SU-DHL-6 (cell line): ENCODE results near the gene C16orf78.

Experiments used
- H2AFZ ChIP-seq: fragments of 200-600 bp; sonication (generic); 2 replicates; pipeline ENCODE4 v1.6.1; 2014; ENCODE audit warnings: low read depth, mild to moderate bottlenecking, moderate library complexity, mixed read lengths, antibody characterized with exemption, low read length; ENCODE audit not compliant: severe bottlenecking
- H3F3A ChIP-seq: fragments of 200-600 bp; shearing (Covaris generic); 2 replicates; pipeline ENCODE4 v1.6.0; 2016; ENCODE audit warnings: antibody characterized with exemption, mild to moderate bottlenecking; ENCODE audit not compliant: insufficient read depth
- H3K27ac ChIP-seq: fragments of 200-600 bp; sonication (generic); 2 replicates; pipeline ENCODE4 v1.5.1; 2016; ENCODE audit warnings: low read depth, mild to moderate bottlenecking, low read length, moderate library complexity, mixed read lengths
- H3K27me3 ChIP-seq: fragments of 200-600 bp; sonication (generic), shearing (Covaris generic); 2 replicates; pipeline ENCODE4 v1.6.0; 2014; ENCODE audit warnings: mild to moderate bottlenecking, low read length
- H3K36me3 ChIP-seq: fragments of 200-600 bp; sonication (generic); 2 replicates; pipeline ENCODE4 v1.6.1; 2014; ENCODE audit warnings: mild to moderate bottlenecking, low read length, mixed read lengths
- H3K4me2 ChIP-seq: fragments of 300-600, 200-600 bp; shearing (Covaris generic), sonication (generic); 2 replicates; pipeline ENCODE4 v1.6.0; 2014; ENCODE audit warnings: low read length, low read depth, mild to moderate bottlenecking; ENCODE audit not compliant: poor library complexity, severe bottlenecking
- H3K4me3 ChIP-seq: fragments of 200-600 bp; sonication (generic); 2 replicates; pipeline ENCODE4 v1.5.1; 2014; ENCODE audit warnings: antibody characterized with exemption, low read length, mild to moderate bottlenecking, mixed read lengths; ENCODE audit not compliant: insufficient read depth, poor library complexity, severe bottlenecking
- H3K79me2 ChIP-seq: fragments of 200-600 bp; sonication (generic); 2 replicates; pipeline ENCODE4 v1.6.1; 2014; ENCODE audit warnings: mild to moderate bottlenecking, low read length, moderate library complexity; ENCODE audit not compliant: insufficient read depth
- H3K9ac ChIP-seq: fragments of 200-600 bp; sonication (generic); 2 replicates; pipeline ENCODE4 v1.7.0; 2014; ENCODE audit warnings: mild to moderate bottlenecking, low read length
- H3K9me2 ChIP-seq: fragments of 200-600 bp; sonication (generic); replicated peaks from 2 replicates; pipeline ENCODE4 v1.6.1; 2014; ENCODE audit warnings: low read length; ENCODE audit not compliant: insufficient read depth
- H3K9me3 ChIP-seq: fragments of 200-600 bp; sonication (generic); 2 replicates; pipeline ENCODE4 v1.6.1; 2014; ENCODE audit warnings: low read length, mixed read lengths; ENCODE audit not compliant: insufficient read depth
- H4K20me1 ChIP-seq: fragments of 200-600 bp; sonication (generic); 2 replicates; pipeline ENCODE4 v1.6.1; 2014; ENCODE audit warnings: low read depth, mild to moderate bottlenecking, antibody characterized with exemption, low read length, moderate library complexity, mixed read lengths
- EZH2phosphoT487 ChIP-seq: fragments of 200-600 bp; sonication (generic), shearing (Covaris generic); conservative IDR thresholded peaks from 2 replicates; pipeline ENCODE4 v1.6.1; 2018; ENCODE audit warnings: mild to moderate bottlenecking, antibody characterized with exemption, low read length, moderate library complexity, mixed read lengths
- TF ChIP-seq, protein P1 (sequence below): fragments of 200-600 bp; sonication (generic); IDR thresholded peaks from one replicate; pipeline ENCODE4 v1.5.1; 2017; ENCODE audit warnings: antibody characterized with exemption, mild to moderate bottlenecking, low read length, moderate library complexity; ENCODE audit not compliant: insufficient read depth, poor library complexity, severe bottlenecking

C16orf78 gene

DNA sequence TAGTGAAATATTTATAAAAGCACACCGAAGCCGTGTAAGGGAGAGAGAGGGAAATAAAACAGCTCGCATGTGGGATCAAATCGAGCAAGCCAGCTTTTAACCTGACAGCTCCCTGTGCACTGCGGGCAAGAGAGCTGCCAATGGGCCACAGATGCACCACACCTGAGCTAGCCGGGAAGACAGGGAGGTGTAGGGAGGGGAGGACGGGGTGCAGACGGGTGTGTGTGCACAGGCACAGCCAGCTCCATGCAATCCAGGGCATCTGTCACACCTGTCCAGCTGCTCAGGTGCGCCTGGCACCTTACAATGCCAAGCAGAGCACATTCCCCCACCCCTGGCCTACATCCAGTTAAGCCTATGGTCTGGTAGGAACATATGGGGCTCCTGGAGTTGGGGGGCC is 70.0 kb downstream of the C16orf78 start:
- no peak overlapping the region for H3K9ac ChIP-seq
- H3K4me3 ChIP-seq = no peak overlapping the region
- no peak overlapping the region for H2AFZ ChIP-seq
- H3K4me2 ChIP-seq = no peak overlapping the region
- H3K27me3 ChIP-seq = no peaks in the 10 kb centered on the region
- no peaks in the 10 kb centered on the region for H3K9me2 ChIP-seq
- no peaks in the 10 kb centered on the region for H3K36me3 ChIP-seq
- H3F3A ChIP-seq = peaks cover 13% of the 10 kb centered on the region; the same call in 1 of the 2 replicates
- no peaks in the 10 kb centered on the region for H3K9me3 ChIP-seq
- H4K20me1 ChIP-seq = no peaks in the 10 kb centered on the region
- H3K27ac ChIP-seq = no peak overlapping the region
- H3K79me2 ChIP-seq = no peaks in the 10 kb centered on the region
- TF ChIP-seq EZH2phosphoT487 = no peak
- TF ChIP-seq, protein P1, sequence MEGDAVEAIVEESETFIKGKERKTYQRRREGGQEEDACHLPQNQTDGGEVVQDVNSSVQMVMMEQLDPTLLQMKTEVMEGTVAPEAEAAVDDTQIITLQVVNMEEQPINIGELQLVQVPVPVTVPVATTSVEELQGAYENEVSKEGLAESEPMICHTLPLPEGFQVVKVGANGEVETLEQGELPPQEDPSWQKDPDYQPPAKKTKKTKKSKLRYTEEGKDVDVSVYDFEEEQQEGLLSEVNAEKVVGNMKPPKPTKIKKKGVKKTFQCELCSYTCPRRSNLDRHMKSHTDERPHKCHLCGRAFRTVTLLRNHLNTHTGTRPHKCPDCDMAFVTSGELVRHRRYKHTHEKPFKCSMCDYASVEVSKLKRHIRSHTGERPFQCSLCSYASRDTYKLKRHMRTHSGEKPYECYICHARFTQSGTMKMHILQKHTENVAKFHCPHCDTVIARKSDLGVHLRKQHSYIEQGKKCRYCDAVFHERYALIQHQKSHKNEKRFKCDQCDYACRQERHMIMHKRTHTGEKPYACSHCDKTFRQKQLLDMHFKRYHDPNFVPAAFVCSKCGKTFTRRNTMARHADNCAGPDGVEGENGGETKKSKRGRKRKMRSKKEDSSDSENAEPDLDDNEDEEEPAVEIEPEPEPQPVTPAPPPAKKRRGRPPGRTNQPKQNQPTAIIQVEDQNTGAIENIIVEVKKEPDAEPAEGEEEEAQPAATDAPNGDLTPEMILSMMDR = no peak

GRCh38 chr16:49446805-49447204 is 73.2 kb downstream of the C16orf78 start:
- Histone ChIP-seq H2AFZ (no peak overlapping the region), H3K79me2 (no peaks in the 10 kb centered on the region), H3K4me3 (no peak overlapping the region), H3K9me2 (no peaks in the 10 kb centered on the region), H3F3A (peaks cover 10% of the 10 kb centered on the region; the same call in 1 of the 2 replicates), H4K20me1 (no peaks in the 10 kb centered on the region), H3K9ac (no peak overlapping the region), H3K27ac (no peak overlapping the region), H3K36me3 (no peaks in the 10 kb centered on the region), H3K9me3 (no peaks in the 10 kb centered on the region), H3K4me2 (no peak overlapping the region), H3K27me3 (no peaks in the 10 kb centered on the region)
- TF ChIP-seq, protein P1 = no peak
- no peak for TF ChIP-seq EZH2phosphoT487
